Measurements from ENCODE around the gene SFXN5.

SFXN5 gene

DNA sequence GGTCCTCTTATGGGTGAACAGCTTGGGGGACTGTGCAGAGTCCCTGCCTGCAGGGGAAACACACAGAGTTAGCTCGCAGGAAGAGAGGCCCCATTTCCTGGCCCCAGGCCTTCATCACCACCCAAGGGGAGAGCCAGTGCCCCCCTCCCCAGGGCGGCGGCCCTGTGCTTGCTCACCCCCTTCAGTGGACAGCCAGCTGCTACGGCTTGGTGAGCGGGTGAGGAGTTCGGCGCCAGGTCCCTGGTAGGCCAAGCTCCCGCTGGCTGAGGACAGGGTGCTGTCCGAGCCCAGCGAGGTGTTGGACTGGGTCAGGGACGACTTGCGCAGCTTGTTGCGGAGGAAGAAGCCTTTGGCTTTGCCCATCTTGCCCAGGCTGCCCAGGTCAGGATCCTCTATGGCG lies 17.2 kb upstream of the SFXN5 start:
- H3K36me3 Mint-ChIP-seq (ENCODE audit: low read depth) = no peaks in the 10 kb centered on the region
- no peak overlapping the region for H3K4me3 Mint-ChIP-seq
- no peaks in the 10 kb centered on the region for H3K27me3 Mint-ChIP-seq (ENCODE audit: low read depth)
- no peak overlapping the region for H3K27ac Mint-ChIP-seq
- peaks cover 2% of the 10 kb centered on the region for H3K4me1 Mint-ChIP-seq (ENCODE audit: low read depth)
- H3K9me3 Mint-ChIP-seq = no peaks in the 10 kb centered on the region

DNA sequence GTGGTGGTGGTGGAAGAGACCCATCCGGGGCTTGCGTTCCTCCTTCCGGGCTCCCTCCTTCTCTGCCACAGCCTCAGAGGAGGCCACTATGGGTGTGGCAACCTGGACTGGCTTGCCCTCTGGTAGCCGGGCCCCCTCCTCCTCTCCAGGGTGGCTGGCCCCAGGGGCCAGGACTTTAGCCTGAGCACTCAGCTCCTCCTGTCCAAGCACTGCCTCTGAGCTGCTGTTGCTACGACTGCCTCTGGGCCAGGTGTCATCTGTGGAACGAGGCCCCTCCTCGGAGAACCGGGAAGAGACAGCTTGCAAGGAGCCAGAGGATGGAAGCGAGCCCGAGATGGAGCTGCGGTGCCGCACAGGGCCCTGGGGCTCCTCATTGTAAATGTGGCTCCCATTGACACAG lies 16.7 kb upstream of the SFXN5 start:
- H3K9me3 Mint-ChIP-seq = no peaks in the 10 kb centered on the region
- no peak overlapping the region for H3K27ac Mint-ChIP-seq
- H3K4me1 Mint-ChIP-seq (ENCODE audit: low read depth) = peaks cover 2% of the 10 kb centered on the region
- no peaks in the 10 kb centered on the region for H3K36me3 Mint-ChIP-seq (ENCODE audit: low read depth)
- H3K4me3 Mint-ChIP-seq = no peak overlapping the region
- no peaks in the 10 kb centered on the region for H3K27me3 Mint-ChIP-seq (ENCODE audit: low read depth)

DNA sequence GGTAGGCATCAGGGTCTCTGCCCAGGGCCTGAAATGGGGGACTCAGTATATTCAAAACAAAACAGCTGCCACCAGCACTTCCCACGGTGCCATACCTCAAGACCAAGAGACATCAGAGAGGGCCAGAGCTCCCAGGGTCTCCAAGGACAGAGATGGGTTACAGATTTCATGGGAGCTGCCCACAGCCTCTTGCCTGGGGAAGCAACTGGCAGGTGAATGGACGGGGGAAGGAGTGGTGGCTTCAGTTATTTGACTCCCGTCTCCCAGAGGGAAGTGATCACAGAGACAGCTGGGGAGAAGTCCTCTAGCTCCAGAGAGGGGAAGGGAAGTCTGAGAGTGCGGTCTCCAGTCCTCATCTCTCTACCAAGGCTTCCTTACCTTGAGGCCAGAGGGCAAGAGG lies 15.8 kb upstream of the SFXN5 start:
- H3K4me3 Mint-ChIP-seq = no peak overlapping the region
- no peaks in the 10 kb centered on the region for H3K27me3 Mint-ChIP-seq (ENCODE audit: low read depth)
- no peaks in the 10 kb centered on the region for H3K36me3 Mint-ChIP-seq (ENCODE audit: low read depth)
- H3K9me3 Mint-ChIP-seq = no peaks in the 10 kb centered on the region
- H3K27ac Mint-ChIP-seq = no peak overlapping the region
- H3K4me1 Mint-ChIP-seq (ENCODE audit: low read depth) = peaks cover 2% of the 10 kb centered on the region

DNA sequence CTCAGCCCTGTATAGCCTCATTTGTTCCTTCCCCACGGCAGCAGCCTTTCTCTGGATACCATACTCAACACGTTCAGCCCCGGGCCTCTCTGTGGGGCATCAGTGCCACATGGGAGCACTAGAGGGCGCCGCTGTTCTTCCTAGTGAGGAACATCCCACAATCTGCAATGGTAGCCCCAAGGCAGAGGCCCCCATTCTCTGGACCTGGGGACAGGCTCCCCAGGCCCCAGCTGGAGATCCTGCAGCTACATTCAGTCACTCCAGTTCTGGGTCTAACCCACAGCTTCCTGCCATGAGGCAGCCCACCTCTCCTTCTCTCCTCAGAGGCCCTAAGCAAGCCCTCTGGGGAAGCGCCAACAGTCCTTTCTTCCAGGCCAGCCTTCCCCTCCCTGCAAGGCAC lies 14.2 kb upstream of the SFXN5 start:
- H3K27me3 Mint-ChIP-seq (ENCODE audit: low read depth) = no peaks in the 10 kb centered on the region
- no peaks in the 10 kb centered on the region for H3K9me3 Mint-ChIP-seq
- peaks cover 2% of the 10 kb centered on the region for H3K4me1 Mint-ChIP-seq (ENCODE audit: low read depth)
- H3K27ac Mint-ChIP-seq = no peak overlapping the region
- no peaks in the 10 kb centered on the region for H3K36me3 Mint-ChIP-seq (ENCODE audit: low read depth)
- no peak overlapping the region for H3K4me3 Mint-ChIP-seq

DNA sequence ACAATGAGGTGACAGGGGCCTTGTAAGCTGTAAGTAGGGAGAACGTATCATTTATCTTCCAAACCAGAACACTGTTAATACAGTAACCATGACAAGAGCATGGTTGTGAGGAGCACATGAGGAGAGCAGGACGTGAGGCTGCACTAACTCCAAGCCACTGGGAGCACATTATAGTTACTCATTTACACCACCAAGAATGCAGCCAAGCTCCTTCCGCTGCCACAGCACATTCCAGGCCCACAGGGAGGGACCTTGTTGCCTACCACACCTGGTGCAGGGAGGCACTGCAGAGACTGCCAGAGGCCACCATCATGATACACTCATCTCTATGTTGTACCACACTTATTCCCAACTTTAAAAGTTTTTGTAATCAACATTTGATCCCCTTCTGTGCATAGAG lies 13.5 kb upstream of the SFXN5 start:
- Mint-ChIP-seq H3K9me3 (no peaks in the 10 kb centered on the region), H3K4me3 (no peak overlapping the region), H3K27ac (no peak overlapping the region)

DNA sequence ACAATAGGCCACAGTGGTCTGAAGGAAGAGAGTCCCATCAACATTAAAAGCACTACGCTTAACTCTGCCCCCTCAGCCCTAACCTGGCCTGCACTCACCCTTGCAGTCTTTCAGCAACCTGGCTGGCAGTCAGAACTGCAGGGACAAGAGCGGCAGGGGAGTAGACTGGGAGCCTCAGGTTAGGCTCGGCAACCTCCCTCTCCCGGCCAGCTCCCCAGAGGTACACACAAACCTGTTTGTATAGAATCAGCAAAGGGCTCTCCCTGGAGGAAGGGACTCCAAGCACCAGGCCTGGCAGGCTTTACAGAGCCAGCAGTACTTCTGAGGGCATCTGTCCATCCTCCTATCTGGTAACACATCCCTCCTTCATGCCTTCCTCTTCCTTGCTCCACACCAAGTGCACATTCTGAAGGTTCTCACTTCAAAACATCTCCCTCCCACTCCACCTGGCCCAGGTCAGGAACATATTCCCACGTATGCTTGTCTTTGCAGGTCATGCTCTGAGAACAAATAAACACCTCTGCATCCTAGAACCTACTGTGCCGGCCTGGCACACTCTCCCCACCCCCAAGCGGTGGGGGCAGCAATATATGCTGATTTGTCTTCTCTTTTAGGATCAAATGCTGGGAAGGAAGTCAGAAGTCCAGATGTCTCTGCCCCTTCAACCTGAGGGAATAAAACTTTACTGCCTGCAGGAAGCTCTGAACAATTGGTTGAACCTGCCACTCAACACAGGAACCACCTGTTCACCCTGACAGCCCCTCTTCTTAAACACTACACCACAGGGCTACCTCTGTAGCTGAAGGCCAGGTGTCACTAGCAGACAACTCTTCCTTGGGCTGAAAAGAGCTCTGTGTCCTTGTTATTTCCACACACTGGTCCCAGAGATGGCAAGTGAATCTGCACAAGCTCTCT lies 12.6 kb upstream of the SFXN5 start:
- Mint-ChIP-seq H3K27ac (no peak overlapping the region), H3K36me3 (ENCODE audit: low read depth) (no peaks in the 10 kb centered on the region), H3K27me3 (ENCODE audit: low read depth) (no peaks in the 10 kb centered on the region), H3K4me3 (no peak overlapping the region), H3K4me1 (ENCODE audit: low read depth) (peaks cover 2% of the 10 kb centered on the region), H3K9me3 (no peaks in the 10 kb centered on the region)

More for the DNA sequence above, 13.5 kb upstream of the SFXN5 start:
- H3K27me3 Mint-ChIP-seq (ENCODE audit: low read depth) = no peaks in the 10 kb centered on the region
- H3K36me3 Mint-ChIP-seq (ENCODE audit: low read depth) = no peaks in the 10 kb centered on the region
- peaks cover 2% of the 10 kb centered on the region for H3K4me1 Mint-ChIP-seq (ENCODE audit: low read depth)

DNA sequence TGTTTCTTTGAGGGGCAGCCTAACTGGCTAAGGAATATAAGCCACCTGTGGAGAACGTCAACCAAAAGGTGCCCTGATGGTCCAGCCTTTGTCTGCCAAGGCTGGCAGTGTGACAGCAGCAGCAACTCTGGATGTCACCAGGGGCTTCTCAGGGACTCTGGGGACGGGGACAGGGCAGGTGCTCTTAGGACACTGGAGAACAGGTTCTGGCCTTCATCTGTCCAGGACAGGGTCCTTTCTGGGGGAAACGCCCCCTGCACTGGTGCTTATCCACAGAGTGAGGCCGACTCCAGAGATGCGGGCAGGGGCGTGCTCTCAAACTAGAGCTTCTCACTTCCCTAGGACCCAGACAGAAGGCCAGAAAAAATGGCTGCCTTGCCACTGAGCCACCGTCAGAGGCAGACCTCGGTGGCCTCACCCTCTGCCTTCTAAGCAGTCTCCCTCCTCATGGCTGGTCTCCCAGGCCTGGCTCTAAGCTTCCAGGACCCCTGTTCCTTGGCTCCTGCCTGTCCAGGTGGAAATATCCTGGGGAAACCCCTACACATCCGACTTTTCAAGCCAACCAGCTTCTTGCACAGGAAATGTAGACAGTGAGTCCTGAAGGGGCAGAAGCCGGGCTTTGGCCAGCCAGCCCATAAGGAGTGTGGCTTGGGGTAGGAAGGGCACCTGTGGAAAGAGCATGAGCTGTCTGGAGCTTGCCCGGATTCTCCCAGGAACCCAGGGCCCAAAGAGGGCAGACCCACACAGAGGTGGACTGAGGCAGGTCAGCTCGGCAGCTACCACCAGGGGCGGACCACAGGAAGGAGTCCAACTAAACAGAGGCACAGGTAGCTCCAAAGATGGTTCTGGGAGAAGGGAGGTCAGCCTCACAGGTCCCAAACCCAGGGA lies 11.3 kb upstream of the SFXN5 start:
- H3K4me3 Mint-ChIP-seq = no peak overlapping the region
- no peak overlapping the region for H3K27ac Mint-ChIP-seq
- no peaks in the 10 kb centered on the region for H3K36me3 Mint-ChIP-seq (ENCODE audit: low read depth)
- no peaks in the 10 kb centered on the region for H3K9me3 Mint-ChIP-seq
- H3K4me1 Mint-ChIP-seq (ENCODE audit: low read depth) = peaks cover 2% of the 10 kb centered on the region
- H3K27me3 Mint-ChIP-seq (ENCODE audit: low read depth) = no peaks in the 10 kb centered on the region

DNA sequence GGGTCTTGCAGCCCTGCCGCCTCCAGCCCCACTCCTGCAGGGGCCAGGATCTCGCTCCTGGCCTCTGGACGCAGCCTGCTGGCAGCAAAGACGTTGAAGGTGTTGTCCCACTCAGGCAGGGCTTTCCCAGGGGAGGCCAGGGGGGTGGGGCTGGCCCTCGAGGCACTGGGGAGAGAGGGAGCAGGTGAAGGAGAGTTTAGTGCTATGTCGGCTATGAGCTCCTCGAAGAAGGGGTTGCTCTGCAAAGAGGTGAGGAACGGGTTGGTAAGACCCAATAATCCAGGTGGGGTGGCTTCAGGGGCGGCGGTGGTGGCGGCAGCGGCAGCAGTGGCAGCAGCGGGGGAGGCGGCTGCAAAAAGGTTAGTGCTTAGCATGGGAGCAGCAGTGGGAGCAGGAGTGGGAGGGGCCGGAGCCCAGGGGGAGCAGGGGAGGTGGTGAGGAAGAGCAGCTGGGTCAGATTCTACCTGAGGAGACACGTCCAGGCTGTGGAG lies 9.7 kb upstream of the SFXN5 start:
- Mint-ChIP-seq H3K9me3 (no peaks in the 10 kb centered on the region), H3K4me3 (no peak overlapping the region), H3K27me3 (ENCODE audit: low read depth) (no peaks in the 10 kb centered on the region), H3K36me3 (ENCODE audit: low read depth) (peaks cover 2% of the 10 kb centered on the region), H3K4me1 (ENCODE audit: low read depth) (peaks cover 2% of the 10 kb centered on the region), H3K27ac (no peak overlapping the region)

DNA sequence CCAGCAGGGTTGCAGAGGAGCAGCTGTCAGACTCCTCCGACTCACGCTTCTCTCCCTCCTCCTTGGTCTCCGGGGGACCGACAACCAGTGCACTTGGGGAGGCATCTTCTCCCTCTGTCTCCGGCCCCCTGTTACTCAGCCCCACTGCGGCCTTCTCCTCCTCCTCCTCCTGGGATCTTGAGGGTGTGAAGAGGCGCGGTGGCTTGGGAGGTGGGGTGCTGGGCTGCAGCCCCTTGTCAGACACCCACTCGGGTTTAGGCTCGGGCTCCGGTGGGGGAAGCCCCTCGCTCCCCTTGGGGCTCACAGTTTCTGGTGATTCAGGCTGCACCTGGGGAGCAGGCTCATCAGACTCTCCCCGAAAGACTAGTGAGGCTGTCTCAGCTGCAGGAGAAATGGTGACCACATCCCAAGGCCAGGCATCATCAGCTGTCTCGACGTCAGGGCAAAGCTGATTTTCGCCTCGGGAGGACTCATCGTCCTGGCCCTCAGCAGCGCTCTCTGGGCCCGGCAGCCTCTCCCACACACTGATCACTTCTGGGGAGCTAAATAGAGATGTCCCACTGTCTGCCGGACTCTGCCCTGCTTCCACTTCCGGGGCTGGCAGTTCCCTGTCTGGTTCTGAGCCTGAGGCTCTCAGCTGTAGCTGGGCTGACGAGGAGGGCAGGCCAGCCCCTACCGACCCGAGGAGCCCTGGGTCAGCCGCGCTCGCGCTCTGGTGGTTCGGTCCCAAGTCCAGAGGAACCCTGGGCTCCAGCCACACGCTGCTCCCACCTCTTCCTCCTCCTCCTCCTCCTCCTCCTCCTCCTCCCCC lies 9.0 kb upstream of the SFXN5 start:
- Mint-ChIP-seq H3K4me1 (ENCODE audit: low read depth) (peaks cover under 1% of the 10 kb centered on the region), H3K27me3 (ENCODE audit: low read depth) (no peaks in the 10 kb centered on the region), H3K4me3 (no peak overlapping the region), H3K36me3 (ENCODE audit: low read depth) (peaks cover 2% of the 10 kb centered on the region), H3K9me3 (no peaks in the 10 kb centered on the region), H3K27ac (no peak overlapping the region)

DNA sequence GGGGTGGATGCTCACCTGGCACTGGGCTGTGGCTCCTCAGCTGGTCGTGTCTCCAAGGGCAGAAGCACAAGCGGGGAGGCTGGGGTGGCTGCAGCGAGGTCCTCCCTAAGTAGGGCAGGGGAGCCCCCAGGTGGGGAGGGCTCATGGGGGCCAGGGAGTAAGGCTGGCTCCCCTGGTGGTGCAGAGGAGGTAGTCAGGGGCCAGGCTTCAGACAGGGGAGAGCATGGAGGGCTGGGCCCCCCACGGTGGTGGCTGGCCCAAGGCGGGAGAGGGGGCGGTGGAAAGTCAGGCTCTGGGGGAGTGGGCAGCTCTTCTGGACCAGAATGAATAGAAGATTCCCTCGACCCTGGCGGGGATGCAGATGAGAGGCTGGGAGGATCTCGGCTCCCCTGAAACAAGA lies 8.1 kb upstream of the SFXN5 start:
- no peak overlapping the region for H3K4me3 Mint-ChIP-seq
- no peaks in the 10 kb centered on the region for H3K4me1 Mint-ChIP-seq (ENCODE audit: low read depth)
- H3K36me3 Mint-ChIP-seq (ENCODE audit: low read depth) = peaks cover 2% of the 10 kb centered on the region
- H3K27me3 Mint-ChIP-seq (ENCODE audit: low read depth) = no peaks in the 10 kb centered on the region
- no peaks in the 10 kb centered on the region for H3K9me3 Mint-ChIP-seq
- no peak overlapping the region for H3K27ac Mint-ChIP-seq

DNA sequence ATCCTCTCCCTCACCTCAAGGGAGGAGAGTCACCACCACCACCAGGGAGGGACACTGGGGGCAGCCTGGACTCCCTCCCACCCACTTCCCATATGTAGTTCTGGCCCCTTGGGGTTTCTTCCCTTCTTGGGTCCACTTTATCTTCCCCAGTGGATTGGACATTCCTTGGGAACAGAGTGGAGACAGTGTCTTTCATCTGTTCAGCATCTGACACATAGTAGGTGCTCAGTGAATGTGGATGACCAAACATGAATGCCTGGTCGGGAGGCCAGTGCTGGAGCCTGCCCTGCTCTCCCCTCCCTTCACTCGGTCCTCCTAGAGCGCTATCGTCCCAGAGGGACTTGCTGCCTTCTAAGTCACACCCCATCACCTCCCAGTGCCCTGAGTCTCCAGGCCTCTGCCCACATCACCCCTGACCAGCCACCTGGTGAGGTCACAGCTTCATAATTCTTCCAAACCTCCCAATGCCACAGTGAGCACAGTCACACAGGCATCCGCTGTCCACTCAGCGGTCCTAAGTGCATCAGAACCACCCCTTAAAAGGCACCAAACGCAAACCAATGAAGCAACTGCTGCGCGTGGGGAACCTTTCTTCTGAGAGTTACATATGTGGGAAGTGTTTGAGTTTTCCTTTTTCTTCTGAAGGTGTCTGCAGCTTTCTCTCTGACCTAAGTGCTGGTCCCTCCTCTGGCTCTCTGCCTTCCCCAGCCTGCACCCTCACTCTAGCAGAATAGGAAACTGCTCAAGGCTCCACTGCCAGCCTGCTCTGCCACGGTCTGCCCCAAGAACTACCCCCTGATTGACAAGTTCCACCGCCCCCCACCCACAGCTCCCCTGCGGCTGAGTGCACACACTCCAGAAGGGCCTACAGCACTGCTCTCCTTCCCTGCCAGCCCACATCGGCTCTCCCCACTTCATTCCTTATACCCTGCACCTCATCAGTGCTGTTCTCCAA lies 7.2 kb upstream of the SFXN5 start:
- no peaks in the 10 kb centered on the region for H3K9me3 Mint-ChIP-seq
- H3K36me3 Mint-ChIP-seq (ENCODE audit: low read depth) = peaks cover 5% of the 10 kb centered on the region
- no peak overlapping the region for H3K27ac Mint-ChIP-seq
- H3K27me3 Mint-ChIP-seq (ENCODE audit: low read depth) = no peaks in the 10 kb centered on the region
- no peak overlapping the region for H3K4me3 Mint-ChIP-seq
- H3K4me1 Mint-ChIP-seq (ENCODE audit: low read depth) = no peaks in the 10 kb centered on the region

DNA sequence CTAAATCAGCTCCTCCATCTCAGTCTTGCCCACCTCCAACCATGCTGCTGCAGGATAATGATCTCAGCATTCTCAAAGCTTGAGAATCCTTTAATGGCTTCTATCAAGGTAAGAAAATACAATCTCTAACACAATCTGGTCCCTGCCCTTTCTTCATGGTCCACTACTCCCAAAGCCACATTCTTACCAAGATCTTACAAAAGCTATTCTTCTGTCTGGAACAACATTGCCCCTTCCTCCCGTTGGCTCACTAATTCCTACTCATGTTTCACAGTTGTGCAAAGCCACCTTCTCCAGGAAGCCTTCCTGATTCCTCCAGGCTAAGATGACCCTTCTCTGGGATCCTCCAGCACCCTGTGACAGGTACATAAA lies 5.9 kb upstream of the SFXN5 start:
- Mint-ChIP-seq H3K9me3 (no peaks in the 10 kb centered on the region), H3K27me3 (ENCODE audit: low read depth) (no peaks in the 10 kb centered on the region), H3K36me3 (ENCODE audit: low read depth) (peaks cover 5% of the 10 kb centered on the region), H3K4me1 (ENCODE audit: low read depth) (no peaks in the 10 kb centered on the region), H3K27ac (no peak overlapping the region), H3K4me3 (no peak overlapping the region)

DNA sequence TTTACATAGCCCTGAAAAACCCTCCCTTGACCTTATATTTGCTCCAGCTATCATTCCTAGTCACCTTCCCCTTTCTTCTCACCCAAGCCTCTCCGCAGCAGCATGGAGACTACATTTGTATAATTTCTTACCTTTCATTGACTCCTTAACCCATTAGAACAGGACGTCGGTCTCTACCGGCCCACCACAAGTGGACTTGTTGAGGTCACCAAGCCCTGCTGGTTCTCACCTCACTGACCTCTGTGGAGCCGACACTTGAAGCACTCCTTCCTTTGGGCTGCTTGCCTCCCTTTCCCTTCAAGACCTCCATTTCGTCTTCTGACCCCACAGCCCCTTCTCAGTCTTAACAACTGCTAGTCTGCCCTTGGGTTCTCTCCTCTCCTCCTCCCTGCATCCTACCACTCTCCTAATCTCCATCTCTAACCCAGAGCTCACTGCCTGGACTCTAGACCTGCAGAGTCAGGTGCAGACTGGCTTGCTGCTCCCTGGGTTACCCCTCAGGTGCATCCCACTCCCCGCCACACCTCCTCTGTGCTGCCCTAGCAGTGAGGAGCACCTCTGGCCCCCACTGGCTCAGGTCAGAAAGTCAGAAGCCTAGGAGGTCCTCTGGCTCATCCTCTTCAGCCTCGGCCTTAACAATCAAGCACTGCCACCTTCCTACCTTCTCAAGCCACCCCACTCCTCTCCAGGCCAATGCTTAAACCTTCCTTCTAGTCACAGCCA lies 5.3 kb upstream of the SFXN5 start:
- Mint-ChIP-seq H3K36me3 (ENCODE audit: low read depth) (peaks cover 5% of the 10 kb centered on the region), H3K27ac (no peak overlapping the region), H3K4me3 (no peak overlapping the region), H3K4me1 (ENCODE audit: low read depth) (peaks cover 4% of the 10 kb centered on the region), H3K9me3 (no peaks in the 10 kb centered on the region), H3K27me3 (ENCODE audit: low read depth) (no peaks in the 10 kb centered on the region)
